NCI-H128 (cell line): Measurements from ENCODE around the gene DMRTA1.
"Not testable (repeated sequence)": the region's sequence is repeated elsewhere in the genome, so short reads cannot be mapped to it uniquely, and the experiment has no call there.

Source experiments
- DNase-seq: peaks from one replicate; lab custom pipeline; 2025; ENCODE audit not compliant: unreplicated experiment; lab: John Stamatoyannopoulos, UW

The DMRTA1 gene

DNA sequence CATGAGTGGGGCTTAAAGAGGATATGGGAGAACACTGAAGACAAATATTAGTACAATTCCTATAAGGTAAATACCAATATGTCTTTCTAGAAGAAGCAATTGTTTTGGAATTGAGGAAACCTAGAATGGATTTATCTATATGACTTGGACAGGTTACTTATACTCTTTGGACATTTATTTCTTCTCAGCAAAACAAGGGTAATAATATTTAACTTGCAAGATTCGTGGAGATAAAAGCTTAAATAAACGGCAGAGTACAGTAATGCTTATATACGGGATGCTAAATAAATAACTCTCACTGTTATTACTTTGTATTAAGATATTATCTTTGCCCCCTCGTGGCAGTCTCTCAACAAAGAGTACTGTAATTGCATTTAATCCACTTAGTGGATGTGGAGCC lies 8.6 kb downstream of the DMRTA1 start:
- no peak for DNase-seq

GRCh38 chr9:22457448-22457847 lies 10.8 kb downstream of the DMRTA1 start:
- DNase-seq, result no peak

- DNase-seq, result no peak
These were observed 16.6 kb downstream of the DMRTA1 start for GRCh38 chr9:22463205-22463604.

DNA sequence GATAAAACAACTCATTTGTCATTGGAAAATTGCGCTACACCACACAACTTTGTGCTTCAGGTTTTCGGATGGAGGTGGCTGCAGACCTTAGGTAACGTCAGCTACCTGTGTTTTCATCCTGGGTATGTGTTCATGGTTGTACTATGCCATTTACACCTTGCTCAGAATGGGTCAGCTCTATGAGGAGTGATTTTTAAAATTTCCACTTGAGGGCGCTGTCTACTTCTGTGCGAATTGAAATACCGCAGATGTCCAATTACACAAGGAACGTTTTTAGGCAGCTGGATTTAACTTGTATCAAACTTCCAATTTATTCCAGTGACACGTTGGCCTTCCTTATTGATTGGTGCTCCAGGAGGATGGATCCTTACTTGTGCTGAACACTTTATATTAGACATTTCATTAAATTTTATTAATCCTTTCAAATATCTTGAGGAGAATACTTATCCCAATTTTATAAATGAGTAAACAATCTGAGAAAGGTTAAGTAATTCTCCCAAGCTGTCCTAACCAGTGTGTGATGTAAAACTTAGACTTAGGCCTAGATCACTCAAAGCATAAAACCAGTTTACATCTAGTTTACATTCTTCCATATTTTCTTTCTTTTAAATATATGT lies 23.4 kb downstream of the DMRTA1 start:
- peak; percentile 63 for DNase-seq

- DNase-seq, result no peak
These were observed 34.9 kb downstream of the DMRTA1 start for GRCh38 chr9:22481566-22481965.

DNA sequence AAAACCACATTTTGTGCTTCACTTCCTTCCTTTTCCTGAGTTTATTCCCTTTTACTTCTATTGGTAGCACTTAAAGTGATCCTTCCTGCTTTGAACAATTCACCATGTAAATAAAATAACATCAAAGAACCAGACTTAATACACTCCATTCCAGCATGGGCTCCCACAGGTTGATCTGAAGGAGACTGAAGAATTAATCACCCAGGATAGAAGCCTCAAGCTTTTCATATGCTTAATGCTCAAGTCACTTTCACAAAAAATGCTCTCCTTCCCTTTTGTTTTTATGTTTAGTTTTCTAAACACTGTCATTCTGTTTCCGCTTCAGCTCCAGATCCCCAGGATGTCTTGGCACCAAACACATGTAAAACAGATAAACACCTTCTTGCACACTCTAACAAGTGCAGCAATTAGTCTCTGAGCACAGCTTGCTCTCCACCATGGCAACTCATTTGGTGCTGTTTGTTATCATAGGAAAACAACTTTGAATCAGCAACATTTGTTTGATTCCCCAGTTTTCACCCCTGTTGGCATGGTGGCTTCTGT lies 37.0 kb downstream of the DMRTA1 start:
- no peak for DNase-seq

DNA sequence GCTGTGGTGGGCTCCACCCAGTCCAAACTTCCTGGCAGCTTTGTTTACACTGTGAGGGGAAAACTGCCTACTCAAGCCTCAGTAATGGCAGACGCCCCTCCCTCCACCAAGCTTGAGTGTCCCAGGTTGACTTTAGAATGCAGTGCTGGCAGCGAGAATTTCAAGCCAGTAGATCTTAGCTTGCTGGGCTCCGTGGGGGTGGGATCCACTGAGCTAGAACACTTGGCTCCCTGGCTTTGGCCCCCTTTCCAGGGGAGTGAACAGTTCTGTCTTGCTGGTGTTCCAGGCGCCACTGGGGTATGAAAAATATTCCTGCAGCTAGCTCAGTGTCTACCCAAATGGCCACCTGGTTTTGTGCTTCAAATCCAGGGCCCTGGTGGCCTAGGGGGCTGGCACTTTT lies 49.6 kb downstream of the DMRTA1 start:
- DNase-seq, result not testable (repeated sequence)
